Activated naive CD4-positive, alpha-beta T cell treated with anti-CD3 and anti-CD28 coated beads, Interleukin-2, amount 50 U/mL, for 24 hours (primary cell): Measurements from ENCODE around the gene CD2.

Experiments used
- H3K27ac Mint-ChIP-seq: one replicate; pipeline ENCODE4 v1.8.0; 2021; ENCODE audit warnings: mild to moderate bottlenecking, mixed read lengths
- H3K27me3 Mint-ChIP-seq: one replicate; pipeline ENCODE4 v1.8.0; 2021; ENCODE audit warnings: mixed read lengths
- H3K36me3 Mint-ChIP-seq: one replicate; pipeline ENCODE4 v1.8.0; 2021; ENCODE audit warnings: mixed read lengths
- H3K4me1 Mint-ChIP-seq: one replicate; pipeline ENCODE4 v1.8.0; 2021; ENCODE audit warnings: mixed read lengths
- H3K4me3 Mint-ChIP-seq: one replicate; pipeline ENCODE4 v1.8.0; 2021; ENCODE audit warnings: mild to moderate bottlenecking, mixed read lengths
- H3K9me3 Mint-ChIP-seq: one replicate; pipeline ENCODE4 v1.8.0; 2021; ENCODE audit warnings: mixed read lengths

CD2 gene

DNA sequence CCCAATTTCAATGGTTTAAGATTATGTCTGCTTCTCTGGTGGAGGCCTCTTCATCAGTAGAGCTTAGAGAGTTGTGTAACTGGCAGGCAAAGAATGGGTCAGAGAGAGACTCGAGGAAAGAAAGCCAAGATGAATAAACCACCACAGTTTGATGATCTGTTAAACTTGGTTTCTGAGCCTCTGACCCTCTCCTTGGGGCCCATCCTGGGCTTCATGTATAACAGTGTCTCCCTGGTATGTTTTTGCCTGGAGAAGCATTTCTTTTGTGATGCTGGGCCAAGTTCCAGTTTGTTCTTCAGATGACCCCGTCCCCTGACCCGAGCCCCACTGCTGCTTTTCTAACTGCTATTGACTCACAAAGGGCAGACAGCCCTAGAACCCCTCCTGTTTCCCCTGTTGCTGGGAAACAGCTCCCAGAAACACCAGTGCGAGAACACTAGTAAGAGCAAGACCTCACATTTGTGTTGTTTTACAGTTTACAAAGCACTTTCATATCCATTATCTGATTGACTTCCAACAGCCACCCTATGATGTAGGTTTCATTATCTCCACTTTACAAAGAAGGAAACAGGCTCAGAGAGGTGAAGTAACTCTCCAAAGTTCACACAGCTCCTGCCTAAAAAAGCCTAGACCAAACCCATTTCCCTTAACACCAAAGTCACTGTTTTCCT lies 9.0 kb downstream of the CD2 start:
- Mint-ChIP-seq H3K4me1 (peaks cover 83% of the 10 kb centered on the region), H3K4me3 (peak overlapping the region; percentile 92)

DNA sequence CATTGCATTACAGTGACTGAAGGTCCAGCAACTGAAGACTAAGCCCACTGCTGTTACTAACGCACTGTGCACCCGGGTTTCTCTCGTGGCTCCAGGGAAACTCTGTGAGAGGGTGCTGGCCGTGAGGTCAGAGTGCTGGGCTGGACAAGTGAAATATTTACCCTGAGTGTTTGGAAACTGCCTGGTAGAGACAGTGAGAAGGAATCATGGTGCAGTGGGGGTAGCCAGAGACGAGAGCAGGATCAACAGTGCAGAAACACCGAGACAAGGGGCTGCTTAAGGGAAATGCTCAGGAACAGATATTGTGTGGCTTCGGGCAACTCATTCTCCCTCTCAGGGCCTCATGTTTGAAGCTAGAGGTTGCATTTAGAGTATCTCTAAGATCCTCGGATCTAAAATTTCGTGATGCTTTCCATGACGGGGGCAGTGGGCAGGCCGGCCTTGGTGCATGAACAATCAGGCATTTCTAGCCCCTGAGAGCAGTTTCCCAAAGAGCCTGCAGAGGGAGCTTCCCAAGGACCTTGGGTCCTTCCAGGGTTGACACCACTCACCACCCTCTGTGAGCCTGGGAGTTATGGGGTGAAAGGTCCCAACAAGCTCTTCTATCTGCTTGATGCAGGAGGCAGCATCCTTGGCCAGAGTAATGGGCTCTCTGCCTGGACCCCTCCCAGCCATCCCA lies 9.7 kb downstream of the CD2 start:
- no peaks in the 10 kb centered on the region for H3K9me3 Mint-ChIP-seq
- peak overlapping the region; percentile 100 for H3K27ac Mint-ChIP-seq
- H3K36me3 Mint-ChIP-seq, result peaks cover 78% of the 10 kb centered on the region
- peaks cover 89% of the 10 kb centered on the region for H3K4me1 Mint-ChIP-seq
- peak overlapping the region; percentile 92 for H3K4me3 Mint-ChIP-seq
- no peaks in the 10 kb centered on the region for H3K27me3 Mint-ChIP-seq

More for the DNA sequence above, 9.0 kb downstream of the CD2 start:
- Mint-ChIP-seq H3K27ac (peak overlapping the region; percentile 100), H3K9me3 (no peaks in the 10 kb centered on the region), H3K36me3 (peaks cover 76% of the 10 kb centered on the region), H3K27me3 (no peaks in the 10 kb centered on the region)

DNA sequence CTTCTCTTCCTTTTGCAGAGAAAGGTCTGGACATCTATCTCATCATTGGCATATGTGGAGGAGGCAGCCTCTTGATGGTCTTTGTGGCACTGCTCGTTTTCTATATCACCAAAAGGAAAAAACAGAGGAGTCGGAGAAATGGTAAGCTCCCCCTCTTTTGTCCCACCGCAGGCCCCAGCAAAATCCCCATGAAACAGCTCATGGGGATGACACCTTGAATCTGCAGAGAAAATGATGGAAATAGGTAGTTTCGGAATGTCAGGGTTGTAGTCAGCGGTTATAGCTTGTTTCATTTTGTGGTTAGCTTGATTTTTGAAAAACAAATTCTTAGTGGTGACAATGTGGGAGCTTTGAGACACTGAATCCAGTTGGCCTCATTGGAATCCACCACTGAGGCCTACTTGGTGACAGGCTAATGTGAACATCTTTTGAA lies 10.3 kb downstream of the CD2 start:
- H3K4me1 Mint-ChIP-seq, result peaks cover 90% of the 10 kb centered on the region
- H3K4me3 Mint-ChIP-seq, result peak overlapping the region; percentile 92

DNA sequence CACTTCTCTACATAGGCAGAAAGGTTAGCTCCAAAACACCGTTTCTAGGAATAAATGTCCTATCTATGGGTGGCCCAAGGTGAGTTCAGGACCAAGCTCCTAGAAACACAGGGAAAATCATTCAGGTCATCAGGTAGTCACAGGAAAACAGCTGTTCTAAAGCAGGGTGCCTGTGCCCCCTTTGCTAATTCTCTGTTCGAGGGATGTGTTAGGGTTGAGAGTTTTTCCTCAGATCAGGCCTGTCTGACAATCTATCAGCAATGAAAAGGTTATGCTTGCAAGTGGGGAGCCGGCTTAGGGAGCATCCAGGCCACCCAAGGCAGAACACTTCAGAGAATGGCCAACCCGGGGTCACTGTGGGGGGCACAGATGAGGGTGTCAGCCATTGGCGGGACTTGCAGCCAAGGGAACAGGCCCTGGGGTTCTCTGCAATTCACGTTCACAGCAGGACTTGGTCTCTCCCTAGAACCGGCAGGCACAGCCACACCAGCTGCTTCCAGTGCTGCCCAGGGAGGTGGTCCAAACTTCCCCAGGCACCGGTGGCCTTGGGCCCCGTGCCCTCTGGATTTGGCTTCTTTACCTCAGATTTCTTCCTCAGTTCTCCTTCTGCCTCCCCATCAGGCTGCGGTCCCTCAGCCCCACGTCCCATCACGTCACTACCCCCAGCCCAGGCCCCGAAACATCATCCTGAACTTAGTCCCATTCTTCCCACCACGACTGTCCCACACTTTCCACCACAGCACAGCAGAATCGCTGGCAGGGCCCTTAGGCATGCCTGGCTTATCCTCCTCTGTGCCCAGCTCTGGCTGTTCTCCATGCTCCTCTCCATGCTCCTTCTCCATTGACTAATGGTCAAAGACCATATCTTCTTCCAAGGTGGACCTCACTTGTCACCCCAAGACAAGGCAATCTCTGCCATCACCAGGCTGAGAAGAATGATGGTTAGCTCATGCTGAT lies 11.0 kb downstream of the CD2 start:
- Mint-ChIP-seq H3K9me3 (no peaks in the 10 kb centered on the region), H3K27me3 (no peaks in the 10 kb centered on the region), H3K27ac (peak overlapping the region; percentile 100), H3K36me3 (peaks cover 75% of the 10 kb centered on the region), H3K4me1 (peaks cover 96% of the 10 kb centered on the region), H3K4me3 (peak overlapping the region; percentile 92)

More for the DNA sequence above, 10.3 kb downstream of the CD2 start:
- Mint-ChIP-seq H3K27ac (peak overlapping the region; percentile 100), H3K27me3 (no peaks in the 10 kb centered on the region), H3K9me3 (no peaks in the 10 kb centered on the region), H3K36me3 (peaks cover 77% of the 10 kb centered on the region)

DNA sequence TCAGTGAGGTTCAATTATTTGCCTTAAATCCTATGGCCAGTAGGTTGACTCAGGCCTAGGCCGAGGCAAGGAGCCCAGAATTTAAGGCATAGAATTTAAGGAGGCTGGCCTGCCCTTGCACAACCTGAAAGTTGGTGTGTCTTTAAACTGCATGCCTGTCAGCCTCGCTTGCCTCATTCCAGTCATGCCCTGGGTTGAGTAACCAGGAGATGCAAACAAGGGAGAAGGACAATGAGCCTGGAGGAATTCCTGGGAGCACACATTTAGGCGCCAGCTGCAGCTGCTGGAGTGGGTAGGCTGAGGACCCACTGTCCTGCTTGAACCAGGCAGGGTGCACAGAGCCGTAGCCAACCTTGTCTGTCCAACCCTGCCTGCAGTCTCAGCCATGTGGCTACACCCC lies 11.7 kb downstream of the CD2 start:
- H3K9me3 Mint-ChIP-seq, result no peaks in the 10 kb centered on the region
- peaks cover 97% of the 10 kb centered on the region for H3K4me1 Mint-ChIP-seq
- H3K27ac Mint-ChIP-seq, result peak overlapping the region; percentile 100
- H3K4me3 Mint-ChIP-seq, result peak overlapping the region; percentile 73
- H3K27me3 Mint-ChIP-seq, result no peaks in the 10 kb centered on the region
- peaks cover 71% of the 10 kb centered on the region for H3K36me3 Mint-ChIP-seq

DNA sequence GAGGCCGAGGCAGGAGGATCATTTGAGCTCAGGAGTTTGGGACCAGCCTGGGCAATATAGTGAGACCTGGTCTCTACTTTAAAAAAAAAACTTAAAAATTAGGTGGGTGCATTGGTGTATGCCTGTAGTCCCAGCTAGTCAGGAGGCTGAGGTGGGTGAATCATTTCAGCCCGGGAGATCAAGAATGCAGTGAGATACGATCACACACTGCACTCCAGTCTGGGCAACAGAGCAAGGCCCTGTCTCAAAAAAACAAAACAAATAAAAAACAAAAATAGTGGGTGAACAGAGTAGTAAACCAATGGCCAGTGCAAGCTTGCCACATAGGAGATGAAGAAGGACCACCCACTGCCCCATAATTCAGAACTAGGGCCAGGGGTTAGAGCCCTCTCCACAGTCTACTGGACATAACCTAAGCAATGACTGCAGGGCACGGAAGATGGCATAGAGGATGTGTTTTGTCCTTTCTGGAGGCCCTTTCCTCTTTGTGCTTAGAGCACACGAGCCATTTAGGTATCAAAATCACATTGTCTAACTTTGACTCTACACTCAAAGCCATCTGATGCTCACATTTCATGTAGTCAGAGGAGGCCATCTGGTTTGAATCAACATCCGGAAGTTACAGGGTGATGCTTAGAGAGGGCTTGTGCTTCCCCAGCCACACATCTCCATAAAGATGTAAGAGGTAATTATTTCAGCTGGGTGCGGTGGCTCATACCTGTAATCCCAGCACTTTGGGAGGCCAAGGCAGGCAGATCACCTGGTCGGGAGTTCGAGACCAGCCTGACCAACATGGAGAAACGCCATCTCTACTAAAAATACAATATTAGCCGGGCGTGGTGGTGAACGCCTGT lies 12.6 kb downstream of the CD2 start:
- Mint-ChIP-seq H3K4me3 (peak overlapping the region; percentile 73), H3K27me3 (no peaks in the 10 kb centered on the region), H3K27ac (peak overlapping the region; percentile 100), H3K4me1 (peaks cover 98% of the 10 kb centered on the region), H3K36me3 (peaks cover 63% of the 10 kb centered on the region), H3K9me3 (no peaks in the 10 kb centered on the region)

DNA sequence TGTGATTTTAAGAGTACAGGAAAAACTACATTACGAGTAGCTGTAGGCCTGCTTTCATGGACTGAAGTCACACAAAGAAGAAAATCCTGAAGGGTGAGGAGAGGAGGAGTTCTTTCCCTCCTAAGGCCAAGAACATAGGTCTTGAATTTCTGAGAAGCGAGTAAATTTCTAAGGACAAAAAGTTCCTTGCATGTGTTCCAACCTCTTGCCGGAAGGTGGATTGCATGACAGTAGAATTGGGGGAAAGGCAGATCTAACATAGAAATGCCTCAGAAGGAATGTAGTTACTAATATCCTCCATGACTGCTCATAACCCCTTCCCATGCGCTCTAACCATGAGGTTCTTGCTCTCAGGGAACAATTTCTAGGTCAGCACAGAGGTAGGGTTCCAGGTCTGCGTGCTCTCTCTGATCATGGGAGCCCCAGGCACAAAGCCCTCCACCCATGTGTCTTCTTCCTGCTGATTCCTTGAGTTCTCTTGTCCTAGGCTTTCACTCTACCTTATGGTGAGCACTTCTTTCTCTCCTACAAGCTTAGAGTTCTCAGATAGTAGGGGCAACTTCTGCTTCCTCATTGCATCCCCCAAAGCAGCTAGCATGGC lies 13.7 kb downstream of the CD2 start:
- no peaks in the 10 kb centered on the region for H3K27me3 Mint-ChIP-seq
- peaks cover 98% of the 10 kb centered on the region for H3K4me1 Mint-ChIP-seq
- H3K4me3 Mint-ChIP-seq, result peak overlapping the region; percentile 73
- peak overlapping the region; percentile 100 for H3K27ac Mint-ChIP-seq
- peaks cover 58% of the 10 kb centered on the region for H3K36me3 Mint-ChIP-seq
- H3K9me3 Mint-ChIP-seq, result peaks cover 3% of the 10 kb centered on the region

DNA sequence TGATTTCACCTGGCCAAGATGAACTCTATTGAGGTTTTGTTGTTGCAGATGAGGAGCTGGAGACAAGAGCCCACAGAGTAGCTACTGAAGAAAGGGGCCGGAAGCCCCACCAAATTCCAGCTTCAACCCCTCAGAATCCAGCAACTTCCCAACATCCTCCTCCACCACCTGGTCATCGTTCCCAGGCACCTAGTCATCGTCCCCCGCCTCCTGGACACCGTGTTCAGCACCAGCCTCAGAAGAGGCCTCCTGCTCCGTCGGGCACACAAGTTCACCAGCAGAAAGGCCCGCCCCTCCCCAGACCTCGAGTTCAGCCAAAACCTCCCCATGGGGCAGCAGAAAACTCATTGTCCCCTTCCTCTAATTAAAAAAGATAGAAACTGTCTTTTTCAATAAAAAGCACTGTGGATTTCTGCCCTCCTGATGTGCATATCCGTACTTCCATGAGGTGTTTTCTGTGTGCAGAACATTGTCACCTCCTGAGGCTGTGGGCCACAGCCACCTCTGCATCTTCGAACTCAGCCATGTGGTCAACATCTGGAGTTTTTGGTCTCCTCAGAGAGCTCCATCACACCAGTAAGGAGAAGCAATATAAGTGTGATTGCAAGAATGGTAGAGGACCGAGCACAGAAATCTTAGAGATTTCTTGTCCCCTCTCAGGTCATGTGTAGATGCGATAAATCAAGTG lies 14.3 kb downstream of the CD2 start:
- Mint-ChIP-seq H3K36me3 (peaks cover 55% of the 10 kb centered on the region), H3K27ac (peak overlapping the region; percentile 100), H3K4me3 (peak overlapping the region; percentile 73), H3K4me1 (peaks cover 98% of the 10 kb centered on the region), H3K9me3 (peaks cover 9% of the 10 kb centered on the region), H3K27me3 (no peaks in the 10 kb centered on the region)

DNA sequence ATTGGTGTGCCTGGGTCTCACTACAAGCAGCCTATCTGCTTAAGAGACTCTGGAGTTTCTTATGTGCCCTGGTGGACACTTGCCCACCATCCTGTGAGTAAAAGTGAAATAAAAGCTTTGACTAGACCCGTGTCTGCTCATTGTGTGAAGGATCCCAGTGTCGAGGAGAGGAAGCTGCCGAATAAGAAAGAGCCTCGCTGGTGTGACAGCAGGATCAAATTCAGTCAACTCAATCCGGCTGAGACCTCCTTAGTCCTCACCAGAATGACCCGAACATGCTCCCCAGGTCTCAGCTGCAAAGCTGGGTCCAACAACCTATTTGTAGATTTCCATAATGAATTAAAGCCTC lies 14.8 kb downstream of the CD2 start:
- Mint-ChIP-seq H3K27me3 (no peaks in the 10 kb centered on the region), H3K36me3 (peaks cover 53% of the 10 kb centered on the region), H3K9me3 (peaks cover 10% of the 10 kb centered on the region), H3K27ac (peak overlapping the region; percentile 100), H3K4me3 (peak overlapping the region; percentile 73), H3K4me1 (peaks cover 95% of the 10 kb centered on the region)

DNA sequence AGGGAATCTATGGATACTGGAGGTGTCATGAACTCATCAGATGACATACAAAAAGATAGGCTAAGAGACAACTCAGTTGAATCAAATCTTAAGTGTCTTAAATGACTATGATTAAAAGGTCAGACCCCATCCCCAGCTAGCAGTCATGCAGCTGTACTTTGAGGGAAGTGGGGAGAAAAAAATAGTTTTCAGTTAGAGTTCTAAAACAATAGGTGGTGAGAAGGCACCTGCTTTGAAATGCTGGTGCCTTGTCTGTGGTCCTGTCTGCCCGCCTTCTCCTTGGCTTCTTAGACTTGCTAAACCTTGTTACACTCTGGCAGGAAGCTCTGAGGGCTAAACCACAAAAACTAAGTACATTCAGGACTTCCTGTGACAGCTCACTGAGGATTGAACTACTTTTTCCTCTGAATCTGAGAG lies 15.3 kb downstream of the CD2 start:
- peak overlapping the region; percentile 100 for H3K27ac Mint-ChIP-seq
- peaks cover 10% of the 10 kb centered on the region for H3K9me3 Mint-ChIP-seq
- no peaks in the 10 kb centered on the region for H3K27me3 Mint-ChIP-seq
- peaks cover 54% of the 10 kb centered on the region for H3K36me3 Mint-ChIP-seq
- H3K4me3 Mint-ChIP-seq, result peak overlapping the region; percentile 73
- H3K4me1 Mint-ChIP-seq, result peaks cover 95% of the 10 kb centered on the region

DNA sequence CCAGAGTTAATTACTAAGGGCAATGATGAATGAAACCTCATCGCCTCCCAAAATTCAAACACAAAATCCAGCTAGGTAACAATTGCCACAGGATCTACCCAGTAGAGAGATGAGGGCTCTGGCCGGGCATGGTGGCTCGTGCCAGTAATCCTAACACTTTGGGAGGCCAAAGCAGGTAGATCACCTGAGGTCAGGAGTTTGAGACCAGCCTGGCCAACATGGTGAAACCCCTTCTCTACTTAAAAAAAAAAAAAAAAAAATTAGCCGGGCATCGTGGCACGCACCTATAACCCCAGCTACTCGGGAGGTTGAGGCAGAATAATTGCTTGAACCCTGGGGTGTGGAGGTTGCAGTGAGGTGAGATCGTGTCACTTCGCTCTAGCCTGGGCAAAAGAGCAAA lies 15.8 kb downstream of the CD2 start:
- Mint-ChIP-seq H3K9me3 (peaks cover 10% of the 10 kb centered on the region), H3K27ac (peak overlapping the region; percentile 100), H3K36me3 (peaks cover 50% of the 10 kb centered on the region), H3K27me3 (no peaks in the 10 kb centered on the region), H3K4me1 (peaks cover 91% of the 10 kb centered on the region), H3K4me3 (peak overlapping the region; percentile 73)

DNA sequence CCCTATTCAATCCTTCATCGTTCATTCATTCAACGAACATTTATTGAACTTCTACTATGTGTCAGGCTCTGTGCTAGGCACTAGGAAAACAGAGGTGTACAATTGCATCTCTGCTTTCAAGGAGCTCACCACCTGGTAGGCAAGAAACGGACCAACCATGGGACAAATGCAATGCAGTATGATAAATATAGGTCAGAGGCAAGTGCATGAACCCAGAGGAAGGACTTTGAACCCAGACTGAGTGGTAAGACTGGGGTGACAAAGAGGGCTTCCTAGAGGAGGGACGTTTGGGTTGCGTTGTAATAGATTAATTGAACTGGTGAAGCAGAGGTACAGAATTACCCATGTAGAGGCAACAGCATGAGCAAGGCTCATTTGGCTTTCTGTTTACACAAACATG lies 16.4 kb downstream of the CD2 start:
- H3K9me3 Mint-ChIP-seq, result peaks cover 10% of the 10 kb centered on the region
- H3K4me3 Mint-ChIP-seq, result peak overlapping the region; percentile 73
- peaks cover 86% of the 10 kb centered on the region for H3K4me1 Mint-ChIP-seq
- peaks cover 45% of the 10 kb centered on the region for H3K36me3 Mint-ChIP-seq
- H3K27ac Mint-ChIP-seq, result peak overlapping the region; percentile 100
- H3K27me3 Mint-ChIP-seq, result no peaks in the 10 kb centered on the region

DNA sequence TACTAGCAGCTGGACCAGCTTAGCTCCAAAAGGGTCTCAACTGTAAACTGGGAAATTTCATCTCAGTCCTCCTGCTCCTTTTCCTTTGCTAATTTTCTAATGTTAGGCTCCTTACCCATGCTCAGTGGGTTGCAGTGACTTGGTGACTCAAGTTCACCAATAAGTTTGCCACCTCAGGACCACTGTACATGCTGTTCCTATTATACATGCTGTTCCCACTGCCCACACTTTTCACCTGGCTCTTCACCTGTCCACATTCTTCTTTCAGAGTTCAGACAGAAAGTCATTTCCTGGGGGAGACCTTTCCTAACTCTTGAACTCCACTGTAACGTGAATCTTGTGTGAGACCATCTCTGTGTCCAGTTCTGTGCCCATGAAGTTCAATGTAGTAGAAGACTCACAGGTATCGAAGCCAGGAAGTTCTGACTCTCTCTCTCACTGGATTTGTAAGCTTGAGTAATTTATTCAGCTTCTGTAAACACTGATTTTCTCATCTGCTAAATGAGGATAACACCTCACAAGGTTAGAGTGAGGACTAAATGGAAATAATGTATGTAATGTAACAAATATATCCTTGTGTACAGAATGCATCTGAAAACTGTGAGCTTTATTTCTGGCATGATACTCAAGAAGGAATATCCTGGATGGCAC lies 17.9 kb downstream of the CD2 start:
- Mint-ChIP-seq H3K9me3 (peaks cover 10% of the 10 kb centered on the region), H3K4me3 (peak overlapping the region; percentile 81), H3K27ac (peak overlapping the region; percentile 100), H3K27me3 (no peaks in the 10 kb centered on the region), H3K36me3 (peaks cover 33% of the 10 kb centered on the region), H3K4me1 (peaks cover 81% of the 10 kb centered on the region)

DNA sequence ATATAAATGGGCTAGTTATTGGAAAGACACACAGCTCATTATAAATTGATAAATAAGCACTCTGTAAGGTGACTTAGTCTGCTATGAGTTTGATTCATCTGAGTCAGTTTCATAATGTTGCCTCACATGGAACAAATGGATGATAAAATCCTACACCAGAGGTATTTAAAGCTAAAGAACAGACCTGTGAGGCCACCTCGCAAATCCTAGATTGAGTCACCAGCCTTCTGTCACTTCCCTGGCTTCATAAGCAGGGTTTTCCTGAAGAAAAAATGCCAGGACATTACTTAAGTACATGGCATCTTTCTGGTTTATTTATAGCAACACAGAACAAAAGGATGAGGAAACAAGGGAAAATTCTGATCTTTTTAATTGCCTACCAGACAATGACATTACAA lies 18.4 kb downstream of the CD2 start:
- peak overlapping the region; percentile 100 for H3K27ac Mint-ChIP-seq
- H3K4me1 Mint-ChIP-seq, result peaks cover 81% of the 10 kb centered on the region
- H3K27me3 Mint-ChIP-seq, result no peaks in the 10 kb centered on the region
- peaks cover 30% of the 10 kb centered on the region for H3K36me3 Mint-ChIP-seq
- peak overlapping the region; percentile 81 for H3K4me3 Mint-ChIP-seq
- H3K9me3 Mint-ChIP-seq, result peaks cover 10% of the 10 kb centered on the region
